Esophagus muscularis mucosa (tissue), 3 donors: ENCODE results near the gene NDUFB7.

Experiments
- CTCF ChIP-seq, 3 experiments: fragments of 200-600 bp in 2 of 3; fragments of 450-650 bp in 1 of 3; sonication (generic) in 2 of 3; IDR thresholded peaks; one replicate each; pipeline ENCODE4 v1.5.1; 2017 to 2019; ENCODE audit warnings: antibody characterized with exemption in 3 of 3, mild to moderate bottlenecking in 2 of 3, moderate library complexity in 1 of 3
- POLR2A ChIP-seq: fragments of 450-650 bp; IDR thresholded peaks from one replicate; pipeline ENCODE4 v1.6.1; 2017; ENCODE audit warnings: antibody characterized with exemption, moderate library complexity, mild to moderate bottlenecking, low read depth
- POLR2AphosphoS5 ChIP-seq, 2 donors: sonication (generic); formaldehyde crosslinking; IDR thresholded peaks; one replicate each; pipeline ENCODE4 v1.6.1; 2017; ENCODE audit warnings: antibody characterized with exemption in 2 of 2

GRCh38 chr19:14599548-14600147 lies 27.8 kb upstream of the NDUFB7 start:
- TF ChIP-seq POLR2A (no peak), POLR2AphosphoS5 (IDR thresholded peaks at IDR 0.05) (no peak), CTCF (IDR thresholded peaks at IDR 0.05) (no peak)
